Adipose tissue (tissue), 3 donors: ENCODE data around the gene DNAAF9. TPM values are rescaled to one million over a fixed set of nuclear protein-coding genes. Genes with fewer than 3 reads are reported as not detected.

ENCODE experiments used
- H3K27ac ChIP-seq: one replicate; pipeline ENCODE4 v1.5.1; 2013; ENCODE audit warnings: low read depth, low read length
- WGBS, 3 donors: extraction: QIAGEN DNeasy Blood & Tissue Kit; methylation state at CpG; one replicate each; pipeline ENCODE4 v1.1.7; 2013; 5-methylcytosine and 5-hydroxymethylcytosine counted together
- polyA plus RNA-seq, 3 donors: library from polyadenylated mRNA; stranded (reverse); fragments of 200-250 nt; gene quantifications; one replicate each; pipeline ENCODE4 v1.2.3, GENCODE V29; 2013
- donor health status: healthy with polysubstance abuse.
- donor health status: Bipolar disorder and iron deficiency.
- donor health status: healthy.

DNAAF9 gene
- polyA plus RNA-seq, 3 donors: 2.9 to 10.1 (median 9.0) TPM

DNA sequence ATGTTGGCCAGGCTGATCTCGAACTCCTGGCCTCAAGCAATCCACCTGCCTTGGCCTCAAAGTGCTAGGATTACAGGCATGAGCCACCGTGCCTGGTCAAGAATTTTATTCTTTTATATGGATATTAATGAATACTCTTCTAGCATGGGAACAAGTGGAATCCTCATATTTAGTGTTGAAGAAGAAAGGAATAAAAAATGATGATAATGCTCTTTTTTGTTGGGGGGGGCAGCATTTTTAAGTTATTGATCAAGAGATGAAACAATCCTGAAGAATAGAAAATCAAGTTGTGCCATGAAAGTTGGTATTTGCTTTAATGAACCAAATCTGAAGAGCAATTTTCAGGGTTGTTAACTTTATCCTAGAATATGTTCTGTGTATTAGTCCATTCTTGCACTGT lies 6.7 kb upstream of the DNAAF9 start:
- no peak overlapping the region for H3K27ac ChIP-seq
- WGBS, 3 donors: 80 to 85% (median 81%) methylated on average over 2 of the region's 2 CpGs

DNA sequence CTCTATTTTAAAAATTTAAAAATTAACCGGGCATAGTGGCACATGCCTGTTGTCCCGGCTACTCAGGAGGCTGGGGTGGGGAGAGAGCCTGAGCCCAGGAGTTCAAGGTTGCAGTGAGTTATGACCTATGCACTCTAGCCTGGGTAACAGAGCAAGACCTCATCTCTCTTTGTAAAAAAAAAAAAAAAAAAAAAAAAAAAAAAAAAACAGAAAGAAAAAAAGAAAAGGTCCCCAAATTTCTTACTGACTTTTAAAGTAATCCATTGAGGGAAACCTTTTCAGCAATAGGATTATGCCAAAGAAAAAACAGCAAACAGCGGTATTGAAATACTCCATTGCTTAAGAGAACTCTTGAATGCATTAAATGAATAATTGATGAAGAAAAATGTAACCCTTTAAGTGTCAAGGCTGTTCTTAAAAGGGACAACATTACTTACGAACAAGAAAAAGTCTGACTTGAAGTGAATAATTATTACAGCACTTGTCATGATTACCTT lies 6.0 kb upstream of the DNAAF9 start:
- 69 to 89% (median 88%) methylated on average over 4 of the region's 4 CpGs for WGBS, 3 donors
- H3K27ac ChIP-seq: no peak overlapping the region

DNA sequence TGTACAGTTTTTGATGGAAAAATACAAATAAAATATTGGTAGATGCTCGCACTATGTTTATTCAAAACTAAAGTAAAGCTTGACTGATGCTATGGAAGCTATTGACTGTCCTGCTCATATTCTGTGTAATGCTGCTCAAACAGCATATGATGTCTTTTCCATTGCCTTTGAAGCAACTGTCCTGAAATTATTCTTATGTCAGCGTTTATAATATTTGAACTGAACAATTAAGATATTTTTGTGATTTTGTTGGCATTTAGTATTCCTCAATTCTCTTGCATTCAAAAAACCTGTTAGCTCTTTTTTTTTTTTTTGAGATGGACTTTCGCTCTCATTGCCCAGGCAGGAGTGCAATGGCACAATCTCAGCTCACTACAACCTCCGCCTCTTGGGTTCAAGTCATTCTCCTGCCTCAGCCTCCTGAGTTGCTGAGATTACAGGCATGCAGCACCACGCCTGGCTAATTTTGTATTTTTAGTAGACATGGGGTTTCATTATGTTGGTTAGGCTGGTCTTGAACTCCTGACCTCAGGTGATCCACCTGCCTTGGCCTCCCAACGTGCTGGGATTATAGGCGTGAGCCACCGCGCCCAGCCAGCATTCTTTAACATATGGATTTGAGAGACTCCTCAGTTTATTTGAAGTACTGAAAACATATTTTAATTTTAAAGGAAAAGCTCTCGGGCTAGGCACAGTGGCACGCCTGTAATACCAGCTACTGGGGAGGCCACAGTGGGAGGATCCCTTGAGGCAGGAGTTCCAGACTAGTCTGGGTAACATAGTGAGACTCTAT lies 5.3 kb upstream of the DNAAF9 start:
- no peak overlapping the region for H3K27ac ChIP-seq
- WGBS, 3 donors: 87 to 90% (median 88%) methylated on average over 11 of the region's 11 CpGs

DNA sequence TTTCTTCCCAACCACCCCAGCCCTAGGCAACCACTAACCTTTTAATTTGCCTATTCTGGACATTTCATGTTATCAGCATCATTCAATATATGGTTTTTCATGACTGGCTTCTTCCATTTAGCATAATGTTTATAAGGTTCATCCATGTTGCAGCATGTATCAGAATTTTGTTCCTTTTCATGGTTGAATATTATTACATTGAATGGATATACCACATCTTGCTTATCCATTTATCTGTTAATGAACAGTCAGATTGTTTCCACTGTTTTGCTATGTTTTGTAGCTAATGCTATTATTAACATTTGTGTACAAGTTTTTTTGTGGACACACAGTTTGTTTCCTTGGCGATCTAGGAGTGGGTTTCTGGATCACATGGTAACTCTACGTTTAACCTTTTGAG lies 3.0 kb upstream of the DNAAF9 start:
- no peak overlapping the region for H3K27ac ChIP-seq
- WGBS, 3 donors: 86 to 93% (median 92%) methylated on average over 2 of the region's 2 CpGs

DNA sequence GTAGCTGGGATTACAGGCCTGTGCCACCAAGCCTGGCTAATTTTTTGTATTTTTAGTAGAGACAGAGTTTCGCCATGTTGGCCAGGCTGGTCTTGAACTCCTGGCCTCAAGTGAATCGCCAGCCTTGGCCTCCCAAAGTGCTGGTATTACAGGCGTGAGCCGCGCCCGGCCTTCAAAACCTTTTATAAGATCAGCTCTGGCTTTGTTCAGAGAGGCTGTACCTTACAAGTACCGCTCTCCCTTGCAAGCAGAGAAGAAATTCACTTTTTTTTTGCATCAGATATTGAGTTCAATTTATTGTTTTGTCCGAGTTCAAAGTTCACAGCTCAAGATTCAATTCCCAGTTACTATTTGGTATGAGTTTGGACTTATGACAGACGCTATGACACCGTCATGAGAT lies 1.9 kb upstream of the DNAAF9 start:
- H3K27ac ChIP-seq: no peak overlapping the region
- WGBS, 3 donors: 95 to 96% (median 96%) methylated on average over 10 of the region's 10 CpGs

DNA sequence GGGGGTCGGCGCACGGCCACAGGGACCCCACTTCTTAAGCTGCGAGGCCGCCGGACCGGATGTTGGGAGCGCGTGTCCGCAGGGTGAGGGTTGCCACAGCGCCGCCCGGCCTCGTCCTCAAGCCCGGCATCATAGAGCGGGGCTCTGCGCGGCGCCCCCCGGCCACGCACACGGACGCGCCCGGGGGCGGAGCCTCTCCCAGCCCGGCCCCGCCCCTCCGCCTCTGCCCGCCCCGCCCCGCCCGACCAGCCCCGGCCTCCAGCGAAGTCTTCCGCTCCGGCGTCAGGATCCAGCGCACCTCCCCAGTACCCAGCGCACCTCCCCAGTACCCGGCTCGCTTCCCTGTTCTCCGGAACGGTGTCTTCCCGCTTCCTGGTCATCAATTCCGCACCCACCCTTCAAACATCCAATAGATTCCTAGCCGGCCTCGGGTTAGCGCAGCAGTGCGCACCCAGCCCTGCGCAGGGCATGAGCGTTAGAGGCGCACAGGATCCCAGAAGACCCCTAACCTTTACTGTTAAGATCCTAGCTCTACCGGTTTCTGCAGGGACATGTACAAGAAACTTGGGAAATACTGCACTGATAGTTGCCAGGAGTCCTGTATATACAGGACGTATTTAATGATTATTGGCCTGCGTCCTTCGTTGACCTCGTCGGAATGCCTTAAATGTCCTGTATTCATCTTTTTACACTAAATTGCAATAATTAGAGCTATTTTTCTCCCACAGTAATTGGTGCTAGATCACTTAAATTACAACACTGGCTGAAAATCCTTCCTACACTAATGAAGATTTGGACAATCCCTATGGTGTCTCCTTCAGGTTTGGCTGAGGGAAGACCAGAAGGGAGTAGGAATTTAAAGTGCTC lies 535 bp upstream of the DNAAF9 start:
- WGBS, 3 donors: 0 to 1% (median 0%) methylated on average over 36 to 59 of the region's 59 CpGs
- H3K27ac ChIP-seq: peak overlapping the region; percentile 28

DNA sequence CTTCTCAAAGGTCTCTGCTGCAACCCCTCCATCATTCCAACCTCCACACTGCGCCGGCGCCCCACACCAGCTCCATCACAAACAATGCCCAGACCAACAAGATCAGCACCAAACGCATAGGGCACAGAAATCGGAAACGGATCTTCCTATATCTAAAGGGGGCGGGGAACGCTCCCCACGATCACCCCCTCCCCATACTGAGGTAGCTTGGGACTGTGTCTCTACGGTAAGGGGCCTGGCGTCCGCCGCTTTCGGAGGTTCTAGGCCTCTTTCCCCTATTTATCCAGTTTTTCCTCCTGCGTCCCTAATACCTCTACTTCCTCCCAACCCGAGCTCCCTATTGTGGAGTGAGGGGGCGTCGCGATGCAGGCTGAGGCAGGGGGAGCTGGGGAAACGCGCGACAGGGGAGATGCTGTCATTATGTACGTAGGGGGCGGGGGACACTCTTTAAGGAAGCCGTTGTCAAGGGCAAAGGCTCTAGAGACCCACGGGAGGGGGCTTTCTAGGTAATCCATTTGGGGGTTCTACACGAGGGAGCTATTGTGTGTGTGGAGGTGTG lies 909 bp downstream of the DNAAF9 start:
- peak overlapping the region; percentile 9 for H3K27ac ChIP-seq
- WGBS, 3 donors: 4 to 10% (median 7%) methylated on average over 27 of the region's 27 CpGs

DNA sequence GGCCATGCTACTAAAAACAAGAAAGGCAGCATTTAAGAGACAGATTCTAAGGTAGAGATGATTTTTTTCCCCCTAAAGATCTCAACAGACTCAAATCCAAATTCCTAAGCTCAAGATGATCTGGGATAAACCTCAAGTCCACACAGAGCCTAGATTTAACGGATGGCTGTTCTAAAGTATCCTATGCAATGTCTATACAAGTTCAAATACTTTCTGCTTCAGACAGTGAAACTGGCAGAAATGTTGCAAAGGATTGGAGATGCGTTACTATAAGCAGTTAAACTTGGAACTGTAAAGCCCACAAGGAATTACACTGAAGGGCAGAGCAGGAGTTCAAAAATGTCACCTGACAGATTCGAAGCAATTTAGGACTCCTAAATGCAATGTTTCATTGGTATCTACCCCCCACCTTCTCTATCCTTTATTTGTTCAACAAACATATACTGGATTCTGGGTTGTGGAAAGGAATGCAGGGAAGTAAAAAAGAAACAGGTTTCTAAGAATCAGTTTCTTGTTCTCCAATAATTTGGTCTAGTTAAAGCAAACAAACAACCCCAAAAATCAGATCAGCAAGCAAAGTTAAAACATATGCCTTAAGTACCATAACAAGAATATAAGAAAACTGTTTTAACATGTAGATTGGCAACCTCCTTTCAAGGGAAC lies 1.6 kb downstream of the DNAAF9 start:
- WGBS, 3 donors: 33 to 63% (median 53%) methylated on average over 3 of the region's 3 CpGs
- H3K27ac ChIP-seq: no peak overlapping the region

DNA sequence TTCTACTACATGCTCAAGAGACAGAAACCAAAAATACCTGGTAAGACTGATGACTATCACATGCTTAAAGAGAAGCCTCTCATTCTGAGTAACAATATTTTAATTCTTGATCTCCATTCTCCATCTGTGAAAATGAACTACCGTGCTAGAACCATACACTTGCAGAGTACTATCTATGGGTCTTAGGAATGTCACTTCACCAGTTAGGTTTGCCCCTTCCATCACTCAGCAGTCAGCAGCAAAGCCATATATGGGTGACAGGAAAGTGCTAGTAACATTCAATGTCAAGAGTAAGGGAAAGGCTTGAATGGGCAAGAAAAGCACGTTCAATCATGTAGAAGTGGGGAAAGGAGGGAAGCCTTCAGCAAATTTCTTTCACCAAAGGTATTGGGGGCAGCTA lies 2.3 kb downstream of the DNAAF9 start:
- 70 to 85% (median 82%) methylated on average over 2 of the region's 2 CpGs for WGBS, 3 donors

DNA sequence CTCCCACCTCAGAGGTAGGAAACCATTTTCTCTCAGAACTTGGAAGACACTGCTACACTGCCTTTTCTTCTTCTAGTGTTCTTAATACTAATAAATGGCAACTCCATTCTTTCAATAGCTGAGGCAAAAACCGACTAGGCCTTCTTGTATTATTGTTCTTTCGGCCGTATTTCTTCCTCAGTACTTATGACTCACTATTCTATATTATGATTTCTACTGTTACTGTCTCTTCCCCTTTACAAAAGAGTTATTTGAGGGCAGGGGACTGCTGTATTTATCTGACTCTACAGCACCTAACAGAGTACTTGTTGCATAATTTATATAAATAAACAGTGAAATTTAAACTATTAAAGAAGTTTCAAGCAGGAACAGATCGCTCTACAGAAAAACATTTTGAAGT lies 3.1 kb downstream of the DNAAF9 start:
- no peak overlapping the region for H3K27ac ChIP-seq
- WGBS, 3 donors: 76 to 85% (median 79%) methylated on average over 4 of the region's 4 CpGs

More for the DNA sequence above, 2.3 kb downstream of the DNAAF9 start:
- no peak overlapping the region for H3K27ac ChIP-seq

DNA sequence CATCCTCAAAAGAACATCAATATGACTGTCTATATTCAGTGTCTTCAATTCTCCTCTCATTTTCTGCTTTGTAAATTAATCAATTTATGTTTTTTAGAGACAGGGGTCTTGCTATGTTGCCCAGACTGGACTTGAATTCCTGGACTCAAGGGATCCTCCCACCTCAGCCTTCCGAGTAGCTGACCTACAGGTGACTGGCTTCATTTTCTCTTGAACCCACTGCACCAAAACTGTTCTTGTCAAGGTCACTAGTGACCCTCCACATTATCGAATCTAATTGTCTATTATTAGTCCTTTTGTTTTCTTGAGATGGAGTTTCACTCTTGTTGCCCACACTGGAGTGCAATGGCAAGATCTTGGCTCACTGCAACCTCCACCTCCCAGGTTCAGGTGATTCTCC lies 3.7 kb downstream of the DNAAF9 start:
- 94 to 97% (median 95%) methylated on average over 2 of the region's 2 CpGs for WGBS, 3 donors
- no peak overlapping the region for H3K27ac ChIP-seq

DNA sequence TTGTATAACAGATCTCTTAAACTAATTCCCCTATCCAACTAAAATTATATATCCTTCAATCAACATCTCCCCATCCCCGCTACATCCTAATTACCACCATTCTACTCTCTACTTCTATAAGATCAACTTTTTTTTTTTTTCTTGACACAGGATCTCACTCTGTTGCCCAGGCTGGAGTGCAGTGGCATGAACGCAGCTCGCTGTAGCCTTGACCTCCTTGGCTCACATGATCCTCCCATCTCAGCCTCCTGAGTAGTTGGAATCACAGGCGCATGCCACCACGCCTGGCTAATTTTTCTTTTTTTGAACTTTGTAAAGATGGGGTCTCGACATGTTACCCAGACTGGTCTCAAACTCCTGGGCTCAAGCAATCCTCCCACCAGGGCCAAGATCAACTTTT lies 5.0 kb downstream of the DNAAF9 start:
- 91 to 98% (median 98%) methylated on average over 6 of the region's 6 CpGs for WGBS, 3 donors
- no peak overlapping the region for H3K27ac ChIP-seq

DNA sequence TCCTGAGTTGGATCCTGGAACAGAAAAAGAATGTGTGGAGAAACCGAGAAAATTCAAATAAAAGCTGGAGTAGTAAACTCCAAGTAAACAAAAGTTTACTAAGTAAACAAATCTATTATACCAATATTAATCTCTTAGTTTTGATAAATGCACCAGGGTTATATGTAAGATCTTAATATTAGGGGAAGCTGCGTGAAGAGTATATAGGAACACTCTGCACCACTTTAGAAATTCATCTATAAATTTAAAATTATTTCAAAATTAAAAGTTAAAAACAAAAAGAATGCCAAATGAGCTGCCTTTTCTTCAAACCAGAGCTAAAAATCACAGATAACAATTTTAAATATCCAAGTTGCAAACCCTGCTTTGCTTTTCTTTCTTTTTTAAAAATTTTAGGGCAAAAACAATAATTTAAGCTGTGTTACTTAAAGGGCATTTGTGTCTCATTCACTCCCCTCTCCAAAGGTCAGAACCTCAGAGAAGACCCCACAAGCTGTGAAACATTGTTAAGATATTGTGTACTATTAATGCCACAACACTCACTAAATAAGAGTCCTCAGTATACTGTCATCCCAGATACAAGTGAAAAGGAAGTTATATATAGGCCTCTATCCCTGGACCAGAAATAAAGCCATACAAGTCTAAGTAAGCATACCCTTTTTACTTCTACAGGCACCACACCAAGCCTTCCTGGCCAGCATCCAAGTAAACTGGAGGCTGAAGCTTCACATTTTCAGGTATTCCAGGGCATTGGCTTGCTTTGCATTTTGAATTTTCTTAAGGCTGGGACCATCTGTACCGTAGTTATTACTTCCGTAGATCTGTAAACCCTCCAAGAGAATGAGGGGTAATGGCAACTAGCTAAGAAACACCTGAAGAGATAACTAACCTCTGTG lies 7.0 kb downstream of the DNAAF9 start:
- H3K27ac ChIP-seq: no peak overlapping the region
- 73 to 91% (median 90%) methylated on average over 4 of the region's 4 CpGs for WGBS, 3 donors

DNA sequence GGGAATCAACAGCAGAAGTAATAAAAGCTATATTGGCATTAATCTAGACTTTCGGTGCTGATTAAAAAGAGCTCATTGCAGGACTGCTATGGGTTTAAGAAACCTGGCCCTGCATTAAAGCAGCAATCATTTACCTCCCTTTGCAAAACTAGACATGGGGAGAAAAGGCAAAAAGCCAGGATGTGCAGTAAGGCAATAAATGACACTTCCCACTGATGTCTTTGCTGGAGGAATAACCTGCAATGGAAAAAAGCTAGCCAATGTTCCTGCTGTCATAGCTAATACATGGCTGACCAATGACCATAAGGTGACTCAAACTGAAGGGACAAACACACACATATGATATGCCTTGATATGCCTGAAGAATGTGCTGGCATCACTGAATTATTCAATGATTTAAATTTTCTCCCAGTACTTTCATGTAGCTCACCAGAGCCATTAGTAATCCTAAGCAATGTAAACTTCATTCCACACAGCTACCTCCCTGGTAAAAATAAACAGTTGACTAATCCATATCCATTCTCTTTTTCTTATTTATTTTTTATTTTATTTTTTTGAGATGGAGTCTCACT lies 8.7 kb downstream of the DNAAF9 start:
- no peak overlapping the region for H3K27ac ChIP-seq
- WGBS, 3 donors: 64 to 85% (median 75%) methylated on average over 1 of the region's 1 CpG

DNA sequence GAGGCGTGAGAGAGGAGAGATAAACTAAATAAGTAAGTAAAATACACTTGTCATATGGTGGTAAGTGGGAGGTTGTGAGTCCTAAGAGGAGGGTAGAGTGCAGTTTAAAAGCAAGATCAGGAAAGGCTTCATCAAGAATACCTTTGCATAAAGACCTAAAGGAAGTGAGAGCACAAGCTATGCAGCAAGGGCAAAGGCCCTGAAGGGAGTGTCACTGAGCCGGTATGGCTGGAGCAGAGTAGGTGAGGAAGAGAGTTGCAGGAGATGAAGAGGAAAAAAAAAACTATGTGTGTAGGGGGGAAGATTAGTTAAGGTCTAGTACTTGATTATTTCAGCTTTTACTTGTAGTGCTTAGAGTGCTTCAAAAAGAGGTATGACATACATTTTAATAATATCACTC lies 11.0 kb downstream of the DNAAF9 start:
- no peak overlapping the region for H3K27ac ChIP-seq
- 96 to 97% (median 96%) methylated on average over 2 of the region's 2 CpGs for WGBS, 3 donors

DNA sequence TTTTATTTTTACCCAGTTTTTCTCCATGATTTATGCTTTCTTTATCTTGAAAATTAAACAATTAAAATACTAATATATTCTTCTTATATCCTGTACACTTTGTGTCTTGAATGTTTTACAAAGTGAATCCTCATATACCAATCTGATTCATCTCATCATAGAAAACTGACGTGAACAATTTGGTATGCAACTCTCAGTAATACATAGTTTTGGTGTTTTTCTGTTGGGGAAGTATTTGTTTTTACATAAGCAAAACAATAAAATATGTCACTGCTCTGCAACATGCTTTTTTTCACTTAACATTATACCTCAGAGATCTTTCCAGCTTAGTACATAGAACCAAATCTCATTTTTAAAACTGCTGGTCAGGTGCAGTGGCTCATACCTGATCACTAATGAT lies 14.7 kb downstream of the DNAAF9 start:
- 91 to 95% (median 93%) methylated on average over 1 of the region's 1 CpG for WGBS, 3 donors
- no peak overlapping the region for H3K27ac ChIP-seq

DNA sequence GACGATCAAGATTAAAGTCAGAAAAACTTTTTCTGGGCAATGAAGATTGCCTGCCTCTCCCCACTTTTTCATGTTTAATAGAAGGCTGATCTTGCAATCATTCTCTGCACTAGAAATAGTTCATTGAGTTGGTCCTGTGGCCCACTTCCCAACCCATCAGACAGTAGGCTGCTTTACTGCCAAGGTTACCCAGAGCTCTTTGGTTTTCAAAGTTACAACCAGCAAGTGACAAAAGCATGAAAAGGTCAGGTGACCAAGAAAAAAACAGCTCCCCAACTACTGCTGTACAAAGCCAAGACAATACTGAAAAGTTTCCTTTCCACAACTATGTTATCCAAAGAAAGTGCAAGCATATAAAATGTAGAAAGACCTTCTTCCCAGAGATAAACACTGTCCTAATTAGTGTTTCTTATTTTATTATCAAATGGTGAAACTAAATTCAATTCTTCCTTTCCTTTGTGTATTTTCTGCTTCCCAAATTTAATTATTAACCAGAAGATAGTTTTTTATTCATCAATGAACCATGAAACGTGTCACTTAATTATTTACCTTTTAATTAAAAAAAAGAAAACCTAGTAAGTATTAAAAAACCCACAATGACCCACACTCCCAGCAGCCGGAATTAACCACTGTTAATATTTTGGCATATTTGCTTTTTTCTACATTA lies 16.6 kb downstream of the DNAAF9 start:
- 55 to 76% (median 74%) methylated on average over 3 of the region's 3 CpGs for WGBS, 3 donors

More for the DNA sequence above, 16.6 kb downstream of the DNAAF9 start:
- no peak overlapping the region for H3K27ac ChIP-seq
